OCI-LY3 (cell line): ENCODE results near the gene ATP11C.

ENCODE experiments used
- EZH2phosphoT487 ChIP-seq: fragments of 200-600 bp; shearing (Covaris generic); IDR thresholded peaks from 2 replicates; pipeline ENCODE4 v1.6.1; 2018; ENCODE audit warnings: antibody characterized with exemption, mixed run types, low read depth
- TF ChIP-seq, protein P1 (sequence below): fragments of 200-600, 300-600 bp; sonication (generic); IDR thresholded peaks from 2 replicates; pipeline ENCODE4 v1.5.1; 2014; ENCODE audit warnings: antibody characterized with exemption, low read length, low read depth

- TF ChIP-seq, protein P1, sequence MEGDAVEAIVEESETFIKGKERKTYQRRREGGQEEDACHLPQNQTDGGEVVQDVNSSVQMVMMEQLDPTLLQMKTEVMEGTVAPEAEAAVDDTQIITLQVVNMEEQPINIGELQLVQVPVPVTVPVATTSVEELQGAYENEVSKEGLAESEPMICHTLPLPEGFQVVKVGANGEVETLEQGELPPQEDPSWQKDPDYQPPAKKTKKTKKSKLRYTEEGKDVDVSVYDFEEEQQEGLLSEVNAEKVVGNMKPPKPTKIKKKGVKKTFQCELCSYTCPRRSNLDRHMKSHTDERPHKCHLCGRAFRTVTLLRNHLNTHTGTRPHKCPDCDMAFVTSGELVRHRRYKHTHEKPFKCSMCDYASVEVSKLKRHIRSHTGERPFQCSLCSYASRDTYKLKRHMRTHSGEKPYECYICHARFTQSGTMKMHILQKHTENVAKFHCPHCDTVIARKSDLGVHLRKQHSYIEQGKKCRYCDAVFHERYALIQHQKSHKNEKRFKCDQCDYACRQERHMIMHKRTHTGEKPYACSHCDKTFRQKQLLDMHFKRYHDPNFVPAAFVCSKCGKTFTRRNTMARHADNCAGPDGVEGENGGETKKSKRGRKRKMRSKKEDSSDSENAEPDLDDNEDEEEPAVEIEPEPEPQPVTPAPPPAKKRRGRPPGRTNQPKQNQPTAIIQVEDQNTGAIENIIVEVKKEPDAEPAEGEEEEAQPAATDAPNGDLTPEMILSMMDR = no peak
- TF ChIP-seq EZH2phosphoT487 = no peak
Measured at GRCh38 chrX:139776599-139776998, 156.3 kb downstream of the ATP11C start.
